GM04503 (cell line): Measurements from ENCODE around the gene SEL1L3.
"Not testable (repeated sequence)": the region's sequence is repeated elsewhere in the genome, so short reads cannot be mapped to it uniquely, and the experiment has no call there.

Source experiments
- DNase-seq: peaks from one replicate; pipeline ENCODE4 v3.0.0-alpha.2; 2012; ENCODE audit warnings: low read depth

Gene SEL1L3

DNA sequence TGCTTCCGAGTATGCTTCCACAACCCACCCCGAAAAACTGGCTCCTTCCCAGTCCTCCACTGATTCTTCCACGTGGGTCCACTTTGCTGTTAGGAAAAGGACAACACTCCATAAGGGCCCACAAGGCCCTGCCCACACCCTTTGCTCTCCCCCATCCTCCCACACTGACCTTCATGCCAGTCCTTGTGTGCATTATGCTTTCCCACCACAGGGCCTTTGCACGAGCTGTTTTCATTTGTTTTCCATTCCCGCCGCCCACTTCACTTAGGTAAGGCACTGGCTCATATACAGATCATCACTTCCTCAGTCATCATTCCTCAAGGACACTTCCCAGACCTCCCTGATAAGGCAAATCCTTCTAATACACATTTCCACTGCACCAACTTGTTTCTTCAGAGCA, 16.8 kb upstream of the SEL1L3 start:
- DNase-seq, result no peak

- no peak for DNase-seq
These were observed 16.4 kb upstream of the SEL1L3 start for GRCh38 chr4:25879091-25879584.

DNA sequence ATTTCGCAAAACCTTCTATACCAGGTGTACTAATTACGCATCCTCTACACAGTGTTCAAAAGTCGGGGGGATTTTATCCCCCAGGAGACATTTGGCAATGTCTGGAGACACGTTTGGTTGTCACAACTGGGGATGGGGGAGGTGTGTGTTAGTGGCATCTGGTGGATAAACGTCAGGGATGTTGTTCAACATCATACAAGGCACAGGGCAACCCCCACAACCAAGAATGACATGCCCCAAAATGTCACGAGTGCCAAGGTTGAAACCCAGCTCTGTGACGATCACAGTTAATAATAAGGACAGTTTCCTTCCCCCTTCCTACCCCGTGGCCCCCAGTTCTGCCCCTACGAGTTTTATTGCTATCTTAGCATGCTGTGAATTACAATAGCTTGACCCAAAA, 15.9 kb upstream of the SEL1L3 start:
- no peak for DNase-seq

DNA sequence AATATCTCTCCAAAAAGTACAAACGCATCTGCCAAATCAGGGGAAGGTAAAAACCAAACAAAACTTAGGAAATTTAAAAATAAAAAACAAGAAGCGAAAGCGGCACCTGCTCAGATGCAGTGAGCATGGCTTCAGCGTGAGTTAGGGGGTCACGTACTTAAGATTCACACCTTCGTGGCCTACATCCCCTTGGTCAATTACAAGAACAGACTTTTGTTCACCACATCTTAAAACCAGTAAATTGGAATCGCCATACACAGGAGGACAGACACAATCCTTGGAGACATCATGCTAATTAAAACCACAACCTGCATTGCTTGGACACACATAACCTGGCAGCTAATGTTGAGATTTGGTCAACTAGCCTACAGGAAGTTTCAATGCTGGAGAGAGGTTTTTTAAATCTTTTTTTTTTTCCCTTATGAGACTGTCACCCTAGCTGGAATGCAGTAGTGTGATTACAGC, 12.5 kb upstream of the SEL1L3 start:
- no peak for DNase-seq

- no peak for DNase-seq
These were observed 11.9 kb upstream of the SEL1L3 start for GRCh38 chr4:25874655-25875054.

DNA sequence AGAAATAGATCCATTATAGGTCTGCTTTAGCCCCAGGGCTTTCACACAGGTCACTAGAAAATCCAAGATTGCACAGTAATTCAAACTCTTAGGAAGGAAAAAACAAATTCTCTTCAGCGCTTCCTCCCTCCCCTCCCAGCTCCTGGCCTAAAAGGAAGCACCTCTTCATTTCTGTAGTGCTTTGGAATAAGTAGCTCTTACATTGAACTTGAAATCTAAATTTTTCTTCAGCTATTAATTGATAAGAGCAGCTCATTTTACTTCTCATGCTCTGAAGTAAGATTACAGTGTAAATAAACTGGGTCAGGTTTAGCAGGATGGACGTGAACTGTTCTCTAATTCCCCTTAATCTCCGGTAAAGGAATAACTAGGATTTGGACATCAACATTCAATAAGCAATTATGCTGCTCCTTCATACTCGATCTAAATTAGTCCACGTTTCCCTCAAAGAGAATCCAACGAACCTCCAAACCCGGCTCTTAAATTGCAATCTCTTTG, 10.9 kb upstream of the SEL1L3 start:
- DNase-seq, result no peak

DNA sequence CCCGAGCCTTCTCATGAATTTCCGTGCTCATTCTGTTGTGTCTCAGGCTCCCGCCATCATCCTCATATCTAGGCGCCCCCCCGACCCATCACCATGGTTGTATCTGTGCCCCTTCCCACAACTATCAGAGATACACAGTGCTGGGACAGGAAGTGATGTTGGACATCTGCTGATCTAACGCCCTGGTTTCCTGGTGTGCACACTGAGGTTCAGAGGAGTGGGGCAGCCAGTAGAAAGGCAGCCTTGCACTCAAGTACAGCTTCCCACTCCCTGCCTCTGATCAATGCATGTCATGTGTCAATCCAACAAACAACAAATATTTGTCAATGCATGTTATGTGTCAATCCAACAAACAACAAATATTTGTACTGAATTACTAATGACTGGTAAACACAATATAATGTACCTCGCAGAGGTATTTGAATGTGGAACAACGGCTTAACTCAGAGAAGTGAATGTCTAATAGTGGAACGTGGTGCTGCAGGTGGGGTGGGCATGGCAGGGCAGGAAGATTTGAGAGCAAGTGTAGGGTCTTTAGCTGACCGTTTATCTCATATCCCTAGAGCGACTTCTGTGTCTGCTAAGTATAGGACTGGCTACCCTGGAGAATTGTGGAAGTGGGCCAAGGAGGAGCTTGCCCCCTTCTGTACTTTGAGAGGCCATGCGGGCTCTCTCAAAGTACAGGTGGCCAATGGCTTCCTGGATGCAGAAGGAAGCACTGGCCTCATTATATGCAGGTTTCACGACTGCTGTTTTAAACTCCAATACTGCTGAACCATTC, 10.3 kb upstream of the SEL1L3 start:
- DNase-seq, result no peak

GRCh38 chr4:25870081-25870480, 7.3 kb upstream of the SEL1L3 start:
- DNase-seq, result no peak

DNA sequence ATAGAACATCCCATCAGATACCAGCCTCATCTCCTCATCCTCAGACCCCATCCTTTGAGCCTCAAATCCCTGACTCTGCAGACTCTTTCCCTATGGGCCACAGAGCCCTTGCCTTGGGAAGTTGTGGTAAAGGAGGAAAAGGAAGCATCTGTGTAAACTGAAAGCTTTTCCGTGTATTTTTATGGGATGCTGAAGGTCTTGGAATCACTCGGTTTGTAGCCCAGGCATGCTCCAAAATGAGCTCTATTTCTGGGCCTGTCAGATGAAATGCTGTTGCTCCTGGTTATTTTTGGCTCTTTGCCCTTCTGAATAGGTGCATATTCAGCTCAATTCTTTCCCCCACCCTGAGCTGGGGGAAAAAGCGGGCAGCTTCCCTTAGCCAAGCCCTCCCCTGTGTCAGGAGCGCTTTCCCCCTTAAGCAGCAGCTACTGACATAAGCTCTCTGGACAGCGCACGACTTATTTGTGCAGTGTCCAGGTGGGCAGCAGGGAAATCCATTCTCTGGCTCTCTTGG, 5.0 kb upstream of the SEL1L3 start:
- DNase-seq, result no peak

GRCh38 chr4:25866401-25866800, 3.6 kb upstream of the SEL1L3 start:
- not testable (repeated sequence) for DNase-seq

GRCh38 chr4:25865586-25865985, 2.8 kb upstream of the SEL1L3 start:
- DNase-seq, result no peak

- DNase-seq, result no peak
These were observed 1.1 kb upstream of the SEL1L3 start for GRCh38 chr4:25863831-25864418.

GRCh38 chr4:25863347-25863784, 578 bp upstream of the SEL1L3 start:
- DNase-seq, result no peak

DNA sequence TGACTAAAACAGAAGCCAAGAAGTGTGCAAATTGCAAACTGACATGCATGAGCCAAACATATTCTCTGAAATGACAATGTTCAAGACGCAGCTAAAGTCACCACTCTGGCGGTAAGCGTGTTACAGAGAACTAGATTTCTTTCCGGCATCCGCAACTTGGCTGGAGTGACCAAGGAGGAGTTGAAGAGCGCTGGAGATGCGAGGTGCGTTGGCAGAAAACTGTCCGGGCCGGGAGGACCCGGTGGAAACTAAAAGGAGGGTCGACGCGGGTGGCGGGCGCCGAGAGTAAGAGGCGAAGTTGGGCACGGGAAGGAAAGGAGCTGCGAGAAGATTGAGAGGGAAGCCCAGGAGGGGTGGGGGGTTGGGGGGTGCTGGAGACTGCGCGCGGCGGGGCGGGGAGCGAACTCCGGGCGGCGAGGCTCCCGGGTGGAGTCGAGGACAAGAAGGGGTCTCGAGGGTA, 807 bp downstream of the SEL1L3 start:
- no peak for DNase-seq

DNA sequence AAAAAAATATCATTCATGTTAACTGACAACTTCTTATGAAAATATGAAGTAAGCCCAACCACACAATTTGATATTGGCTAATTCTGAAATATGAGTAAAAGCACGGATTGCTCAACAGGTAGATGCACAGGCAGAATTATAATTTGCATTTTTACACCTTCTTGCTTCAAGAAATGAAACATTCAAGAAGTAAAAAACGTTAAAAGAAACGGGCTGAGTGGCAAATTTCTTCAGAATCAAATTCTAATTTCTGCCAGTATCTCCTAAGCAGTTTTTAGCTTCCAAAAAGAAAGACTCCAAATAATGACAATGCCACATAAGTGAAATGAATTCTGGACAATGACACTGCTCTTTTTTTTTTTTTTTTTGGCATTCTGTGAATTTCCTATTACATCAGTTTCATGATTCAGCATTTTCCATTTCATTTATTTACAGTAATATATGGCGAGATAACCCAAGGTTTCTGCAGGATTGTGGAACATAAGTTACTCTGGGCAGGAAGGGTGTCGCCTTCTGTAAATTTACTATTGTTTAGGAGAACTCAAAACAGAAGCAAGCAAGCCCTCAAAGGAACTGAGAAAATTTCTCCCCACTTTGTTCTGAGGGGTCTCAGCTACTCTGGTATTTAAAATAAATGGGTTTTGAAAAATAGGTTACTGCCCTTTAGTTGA, 1.4 kb downstream of the SEL1L3 start:
- no peak for DNase-seq

DNA sequence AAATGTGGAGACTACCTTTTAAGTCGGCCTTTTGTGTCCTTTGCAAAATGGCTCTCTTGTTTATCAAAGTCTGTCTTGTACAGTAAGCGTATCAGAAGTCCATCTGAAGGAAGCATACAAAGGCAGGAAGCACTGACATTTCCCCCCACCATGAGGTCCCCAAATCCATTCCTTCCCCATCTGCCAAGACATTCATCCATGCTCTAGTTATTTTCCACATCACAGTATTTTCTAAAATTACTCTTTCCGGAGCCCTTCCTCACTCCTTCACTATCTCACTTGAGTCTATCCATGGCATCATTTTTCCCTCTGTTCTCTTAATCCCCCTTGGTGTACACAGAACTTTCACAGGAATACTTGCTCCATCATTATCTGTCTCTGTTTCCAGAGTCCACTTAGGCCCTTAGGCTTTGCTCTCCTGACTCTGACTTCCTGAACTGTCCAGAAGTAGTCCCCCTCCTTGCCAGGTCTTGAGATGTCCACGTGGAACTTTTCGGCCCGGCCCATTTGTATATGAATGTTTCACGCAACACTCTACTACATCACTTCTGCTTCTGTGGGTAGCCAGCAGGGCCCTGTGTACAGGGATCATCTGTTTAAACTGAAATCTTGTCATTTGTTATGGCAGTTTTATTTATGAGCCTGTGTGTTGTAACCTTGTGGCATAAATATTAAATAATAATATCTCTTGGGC, 2.1 kb downstream of the SEL1L3 start:
- DNase-seq, result no peak

- DNase-seq, result no peak
These were observed 3.2 kb downstream of the SEL1L3 start for GRCh38 chr4:25859429-25860148.

GRCh38 chr4:25857851-25858400, 4.9 kb downstream of the SEL1L3 start:
- no peak for DNase-seq

- no peak for DNase-seq
These were observed 5.4 kb downstream of the SEL1L3 start for GRCh38 chr4:25857403-25857802.

DNA sequence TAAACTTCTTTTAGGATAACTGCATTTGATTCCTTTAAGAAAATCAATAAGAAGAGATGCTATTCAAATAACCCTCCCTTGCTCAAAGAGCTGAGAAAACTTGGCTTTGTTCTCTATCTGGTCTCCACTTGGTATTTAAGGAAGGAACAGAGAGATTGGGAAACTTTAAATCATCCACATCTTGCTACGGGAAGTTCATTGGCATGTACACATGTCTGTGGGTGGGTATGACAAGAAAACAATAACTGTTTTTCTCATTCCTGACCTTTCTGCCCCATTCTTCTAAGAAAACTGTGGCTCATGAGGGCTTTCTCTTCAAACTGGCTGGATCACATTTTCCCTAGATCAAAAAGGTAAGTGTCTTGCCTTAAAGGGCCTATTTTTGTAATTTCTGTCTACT, 6.0 kb downstream of the SEL1L3 start:
- DNase-seq, result no peak

- no peak for DNase-seq
These were observed 10.7 kb downstream of the SEL1L3 start for GRCh38 chr4:25852103-25852502.
